Measurements from ENCODE around the gene RING1. TPM values are rescaled to one million over a fixed set of nuclear protein-coding genes. Genes with fewer than 3 reads are reported as not detected.

The RING1 gene
- total RNA-seq, 1 donor from 2014 or later, result 30.8 TPM

DNA sequence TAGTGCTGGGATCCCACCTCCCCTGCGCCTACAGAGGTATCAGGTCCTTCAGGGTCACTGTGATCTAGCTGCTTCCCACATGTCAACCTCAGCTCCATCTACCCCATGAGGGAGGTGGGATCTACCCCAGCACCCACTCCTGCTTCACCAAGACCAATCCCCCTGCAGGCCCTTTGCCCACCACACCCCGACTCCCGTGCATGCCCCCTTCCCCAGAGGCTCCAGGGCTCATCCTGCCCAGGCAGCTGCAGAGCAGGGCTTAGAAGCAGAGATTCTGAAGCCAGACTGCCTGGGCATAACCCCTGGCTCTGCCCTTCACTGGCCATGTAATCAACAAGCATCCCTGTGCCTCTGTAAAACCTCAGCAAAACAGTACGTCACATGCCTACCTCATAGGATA is 33.5 kb upstream of the RING1 start:
- Mint-ChIP-seq H3K4me1 (ENCODE audit: low read depth, unreplicated experiment) (no peaks in the 10 kb centered on the region), H3K4me3 (ENCODE audit: unreplicated experiment) (no peak overlapping the region), H3K36me3 (ENCODE audit: low read depth, unreplicated experiment) (peaks cover 7% of the 10 kb centered on the region), H3K9me3 (ENCODE audit: unreplicated experiment) (no peaks in the 10 kb centered on the region), H3K27me3 (ENCODE audit: low read depth, unreplicated experiment) (peaks cover 41% of the 10 kb centered on the region), H3K27ac (ENCODE audit: unreplicated experiment) (no peak overlapping the region)
- no peak overlapping the region for H3K4me2 ChIP-seq (ENCODE audit: low read length)
- no peak overlapping the region for H3K4me3 ChIP-seq (ENCODE audit: insufficient read depth, low read depth, low read length)
- H3K27ac ChIP-seq (ENCODE audit: low read depth, low read length), result no peak overlapping the region
- no peaks in the 10 kb centered on the region for H3K27me3 ChIP-seq (ENCODE audit: insufficient read depth, low read length)
- FAIRE-seq (no peak), DNase-seq (ENCODE audit: low read depth) (no peak)
- H3K36me3 ChIP-seq (ENCODE audit: insufficient read depth, low read length), result no peaks in the 10 kb centered on the region
- no peaks in the 10 kb centered on the region for H3K79me2 ChIP-seq (ENCODE audit: insufficient read depth, low read length)
- H3K4me1 ChIP-seq (ENCODE audit: insufficient read depth, low read length), result no peaks in the 10 kb centered on the region
- H2AFZ ChIP-seq (ENCODE audit: low read depth, low read length), result no peak overlapping the region
- no peaks in the 10 kb centered on the region for H3K9me3 ChIP-seq (ENCODE audit: insufficient read depth, low read depth, low read length)
- no peaks in the 10 kb centered on the region for H4K20me1 ChIP-seq (ENCODE audit: insufficient read depth, low read length)
- TF ChIP-seq CTCF (IDR thresholded peaks at IDR 0.05; ENCODE audit: insufficient read depth, low read depth, low read length) (no peak), EZH2 (IDR thresholded peaks at IDR 0.05; ENCODE audit: insufficient read depth, low read length) (no peak)
- no peak overlapping the region for H3K9ac ChIP-seq (ENCODE audit: low read length)

DNA sequence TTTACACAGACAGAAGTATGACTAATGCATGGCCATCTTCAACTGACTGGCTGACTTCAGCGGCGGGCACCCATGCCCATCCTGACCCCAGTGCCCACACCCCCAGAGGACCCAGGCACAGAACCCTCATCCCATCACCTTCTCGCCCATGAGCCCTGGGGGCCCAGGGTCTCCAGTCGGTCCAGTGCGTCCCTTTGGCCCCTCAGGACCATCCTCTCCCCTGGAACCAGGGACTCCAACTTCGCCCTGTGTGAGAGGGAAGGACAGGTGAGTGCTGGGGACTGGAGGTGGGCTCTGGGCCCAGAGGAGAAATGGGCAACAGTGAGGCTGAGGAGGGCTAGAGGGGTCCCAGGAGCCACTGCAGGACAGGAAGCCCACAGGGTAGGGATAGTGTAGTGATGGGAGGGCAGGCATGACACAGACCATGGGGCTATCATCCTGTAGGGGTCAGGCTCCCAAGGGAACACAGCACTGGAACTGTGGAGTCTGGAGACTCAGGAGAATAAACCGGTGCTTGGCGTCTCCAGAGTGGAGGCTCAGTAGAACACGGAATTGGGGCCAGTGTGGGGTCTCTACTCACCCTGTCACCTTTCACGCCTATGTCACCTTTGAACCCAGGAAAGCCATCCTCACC is 32.7 kb upstream of the RING1 start:
- Mint-ChIP-seq H3K27me3 (ENCODE audit: low read depth, unreplicated experiment) (peaks cover 41% of the 10 kb centered on the region), H3K36me3 (ENCODE audit: low read depth, unreplicated experiment) (peaks cover 7% of the 10 kb centered on the region), H3K4me1 (ENCODE audit: low read depth, unreplicated experiment) (no peaks in the 10 kb centered on the region), H3K27ac (ENCODE audit: unreplicated experiment) (no peak overlapping the region), H3K4me3 (ENCODE audit: unreplicated experiment) (no peak overlapping the region), H3K9me3 (ENCODE audit: unreplicated experiment) (no peaks in the 10 kb centered on the region)
- no peak overlapping the region for H3K4me2 ChIP-seq (ENCODE audit: low read length)
- no peak overlapping the region for H3K9ac ChIP-seq (ENCODE audit: low read length)
- DNase-seq (ENCODE audit: low read depth) (no peak), FAIRE-seq (no peak)
- no peaks in the 10 kb centered on the region for H3K9me3 ChIP-seq (ENCODE audit: insufficient read depth, low read depth, low read length)
- no peak for TF ChIP-seq EZH2 (IDR thresholded peaks at IDR 0.05; ENCODE audit: insufficient read depth, low read length)
- TF ChIP-seq CTCF (IDR thresholded peaks at IDR 0.05; ENCODE audit: insufficient read depth, low read depth, low read length), result no peak
- H4K20me1 ChIP-seq (ENCODE audit: insufficient read depth, low read length), result no peaks in the 10 kb centered on the region
- no peak overlapping the region for H2AFZ ChIP-seq (ENCODE audit: low read depth, low read length)
- H3K79me2 ChIP-seq (ENCODE audit: insufficient read depth, low read length), result no peaks in the 10 kb centered on the region
- no peak overlapping the region for H3K4me3 ChIP-seq (ENCODE audit: insufficient read depth, low read depth, low read length)
- H3K27ac ChIP-seq (ENCODE audit: low read depth, low read length), result no peak overlapping the region
- no peaks in the 10 kb centered on the region for H3K4me1 ChIP-seq (ENCODE audit: insufficient read depth, low read length)
- H3K27me3 ChIP-seq (ENCODE audit: insufficient read depth, low read length), result no peaks in the 10 kb centered on the region
- no peaks in the 10 kb centered on the region for H3K36me3 ChIP-seq (ENCODE audit: insufficient read depth, low read length)

GRCh38 chr6:33176906-33177305 is 31.4 kb upstream of the RING1 start:
- Mint-ChIP-seq H3K4me1 (ENCODE audit: low read depth, unreplicated experiment) (no peaks in the 10 kb centered on the region), H3K4me3 (ENCODE audit: unreplicated experiment) (no peak overlapping the region), H3K27me3 (ENCODE audit: low read depth, unreplicated experiment) (peaks cover 42% of the 10 kb centered on the region), H3K36me3 (ENCODE audit: low read depth, unreplicated experiment) (peaks cover 7% of the 10 kb centered on the region), H3K9me3 (ENCODE audit: unreplicated experiment) (no peaks in the 10 kb centered on the region), H3K27ac (ENCODE audit: unreplicated experiment) (no peak overlapping the region)
- H3K4me2 ChIP-seq (ENCODE audit: low read length), result no peak overlapping the region
- H4K20me1 ChIP-seq (ENCODE audit: insufficient read depth, low read length), result no peaks in the 10 kb centered on the region
- H3K27me3 ChIP-seq (ENCODE audit: insufficient read depth, low read length), result no peaks in the 10 kb centered on the region
- H3K36me3 ChIP-seq (ENCODE audit: insufficient read depth, low read length), result no peaks in the 10 kb centered on the region
- TF ChIP-seq CTCF (IDR thresholded peaks at IDR 0.05; ENCODE audit: insufficient read depth, low read depth, low read length) (no peak), EZH2 (IDR thresholded peaks at IDR 0.05; ENCODE audit: insufficient read depth, low read length) (no peak)
- H3K79me2 ChIP-seq (ENCODE audit: insufficient read depth, low read length), result no peaks in the 10 kb centered on the region
- no peaks in the 10 kb centered on the region for H3K4me1 ChIP-seq (ENCODE audit: insufficient read depth, low read length)
- no peak overlapping the region for H3K9ac ChIP-seq (ENCODE audit: low read length)
- no peak for FAIRE-seq
- no peak overlapping the region for H3K4me3 ChIP-seq (ENCODE audit: insufficient read depth, low read depth, low read length)
- no peak overlapping the region for H2AFZ ChIP-seq (ENCODE audit: low read depth, low read length)
- no peak overlapping the region for H3K27ac ChIP-seq (ENCODE audit: low read depth, low read length)
- DNase-seq (ENCODE audit: low read depth), result no peak
- H3K9me3 ChIP-seq (ENCODE audit: insufficient read depth, low read depth, low read length), result no peaks in the 10 kb centered on the region

Data from astrocyte (in vitro differentiated cells and primary cell).